PFSK-1 (cell line): ENCODE data around the gene PUDP.

Experiments used
- FOXP2 ChIP-seq: optimal IDR thresholded peaks from 2 replicates; pipeline ENCODE3; 2011; ENCODE audit warnings: borderline replicate concordance, control low read depth, inconsistent platforms; ENCODE audit not compliant: insufficient read depth; ENCODE audit errors: extremely low read length, extremely low read depth
- POLR2AphosphoS5 ChIP-seq: IDR thresholded peaks from 2 replicates; pipeline ENCODE4 v1.6.1; 2012; ENCODE audit warnings: low read depth, mild to moderate bottlenecking, control low read depth, low read length, moderate library complexity
- SIN3A ChIP-seq: IDR thresholded peaks from 2 replicates; pipeline ENCODE4 v1.6.1; 2012; ENCODE audit warnings: mild to moderate bottlenecking, low read length, moderate library complexity, borderline replicate concordance; ENCODE audit not compliant: insufficient read depth
- TAF1 ChIP-seq: IDR thresholded peaks from 2 replicates; pipeline ENCODE4 v1.6.1; 2012; ENCODE audit warnings: low read length, control low read depth, borderline replicate concordance; ENCODE audit not compliant: insufficient read depth
- TF ChIP-seq, protein P1 (sequence below), 2 experiments: IDR thresholded peaks; 2 replicates each; pipeline versions ENCODE4 v1.6.1 to v1.8.0; 2011 to 2012; ENCODE audit warnings: low read depth in 2 of 2, low read length in 2 of 2, control low read depth in 1 of 2, inconsistent platforms in 1 of 2, mild to moderate bottlenecking in 1 of 2, moderate library complexity in 1 of 2; ENCODE audit not compliant: insufficient read depth in 1 of 2

Gene PUDP

DNA sequence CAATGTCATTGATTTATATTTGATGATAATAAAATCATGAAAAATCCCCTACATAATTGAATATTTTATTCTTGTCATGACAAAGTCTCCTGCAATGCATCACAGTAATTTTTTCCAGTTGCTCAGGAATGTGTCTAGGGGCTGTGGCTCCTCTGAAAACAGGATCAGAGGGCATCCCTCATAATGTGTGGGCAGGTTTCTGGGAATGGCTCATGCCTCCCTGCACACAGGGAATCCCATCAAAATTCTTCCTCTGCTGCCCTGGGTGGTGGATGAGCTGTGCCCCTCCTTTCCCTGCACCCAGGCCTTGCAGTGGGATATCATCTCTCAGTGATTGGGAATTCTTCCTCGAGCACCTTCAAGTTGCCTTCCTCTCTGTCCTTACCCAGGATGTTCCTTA is 20.4 kb upstream of the PUDP start:
- no peak for TF ChIP-seq TAF1
- no peak for TF ChIP-seq SIN3A
- no peak for TF ChIP-seq POLR2AphosphoS5
- no peak for TF ChIP-seq FOXP2
- TF ChIP-seq, protein P1, sequence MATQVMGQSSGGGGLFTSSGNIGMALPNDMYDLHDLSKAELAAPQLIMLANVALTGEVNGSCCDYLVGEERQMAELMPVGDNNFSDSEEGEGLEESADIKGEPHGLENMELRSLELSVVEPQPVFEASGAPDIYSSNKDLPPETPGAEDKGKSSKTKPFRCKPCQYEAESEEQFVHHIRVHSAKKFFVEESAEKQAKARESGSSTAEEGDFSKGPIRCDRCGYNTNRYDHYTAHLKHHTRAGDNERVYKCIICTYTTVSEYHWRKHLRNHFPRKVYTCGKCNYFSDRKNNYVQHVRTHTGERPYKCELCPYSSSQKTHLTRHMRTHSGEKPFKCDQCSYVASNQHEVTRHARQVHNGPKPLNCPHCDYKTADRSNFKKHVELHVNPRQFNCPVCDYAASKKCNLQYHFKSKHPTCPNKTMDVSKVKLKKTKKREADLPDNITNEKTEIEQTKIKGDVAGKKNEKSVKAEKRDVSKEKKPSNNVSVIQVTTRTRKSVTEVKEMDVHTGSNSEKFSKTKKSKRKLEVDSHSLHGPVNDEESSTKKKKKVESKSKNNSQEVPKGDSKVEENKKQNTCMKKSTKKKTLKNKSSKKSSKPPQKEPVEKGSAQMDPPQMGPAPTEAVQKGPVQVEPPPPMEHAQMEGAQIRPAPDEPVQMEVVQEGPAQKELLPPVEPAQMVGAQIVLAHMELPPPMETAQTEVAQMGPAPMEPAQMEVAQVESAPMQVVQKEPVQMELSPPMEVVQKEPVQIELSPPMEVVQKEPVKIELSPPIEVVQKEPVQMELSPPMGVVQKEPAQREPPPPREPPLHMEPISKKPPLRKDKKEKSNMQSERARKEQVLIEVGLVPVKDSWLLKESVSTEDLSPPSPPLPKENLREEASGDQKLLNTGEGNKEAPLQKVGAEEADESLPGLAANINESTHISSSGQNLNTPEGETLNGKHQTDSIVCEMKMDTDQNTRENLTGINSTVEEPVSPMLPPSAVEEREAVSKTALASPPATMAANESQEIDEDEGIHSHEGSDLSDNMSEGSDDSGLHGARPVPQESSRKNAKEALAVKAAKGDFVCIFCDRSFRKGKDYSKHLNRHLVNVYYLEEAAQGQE (IDR thresholded peaks at IDR 0.05; ENCODE audit: insufficient read depth in 1 of 2, low read depth in 2 of 2, low read length in 2 of 2), result no peak

DNA sequence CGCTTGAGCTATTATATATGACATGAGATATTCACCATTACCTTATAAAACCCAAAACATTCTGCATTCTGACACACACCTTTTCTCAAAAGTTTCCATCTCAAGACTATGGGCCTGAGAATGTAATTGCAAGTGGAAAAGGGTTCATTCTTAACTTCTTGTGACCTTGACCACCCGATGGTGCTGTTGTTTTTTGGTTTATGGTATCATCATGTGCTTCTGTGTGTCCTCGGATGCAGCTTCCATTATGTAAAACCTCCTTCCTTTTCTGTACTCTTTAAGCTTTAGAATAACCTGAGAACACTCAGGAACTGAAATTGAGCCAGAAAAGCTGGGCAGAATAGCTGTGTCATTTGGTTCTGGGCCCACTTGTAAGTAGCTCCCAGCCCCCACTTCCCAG is 16.2 kb upstream of the PUDP start:
- TF ChIP-seq TAF1, result no peak
- TF ChIP-seq, protein P1 (IDR thresholded peaks at IDR 0.05; ENCODE audit: insufficient read depth in 1 of 2, low read depth in 2 of 2, low read length in 2 of 2), result no peak
- TF ChIP-seq FOXP2, result no peak
- no peak for TF ChIP-seq POLR2AphosphoS5
- TF ChIP-seq SIN3A, result no peak

DNA sequence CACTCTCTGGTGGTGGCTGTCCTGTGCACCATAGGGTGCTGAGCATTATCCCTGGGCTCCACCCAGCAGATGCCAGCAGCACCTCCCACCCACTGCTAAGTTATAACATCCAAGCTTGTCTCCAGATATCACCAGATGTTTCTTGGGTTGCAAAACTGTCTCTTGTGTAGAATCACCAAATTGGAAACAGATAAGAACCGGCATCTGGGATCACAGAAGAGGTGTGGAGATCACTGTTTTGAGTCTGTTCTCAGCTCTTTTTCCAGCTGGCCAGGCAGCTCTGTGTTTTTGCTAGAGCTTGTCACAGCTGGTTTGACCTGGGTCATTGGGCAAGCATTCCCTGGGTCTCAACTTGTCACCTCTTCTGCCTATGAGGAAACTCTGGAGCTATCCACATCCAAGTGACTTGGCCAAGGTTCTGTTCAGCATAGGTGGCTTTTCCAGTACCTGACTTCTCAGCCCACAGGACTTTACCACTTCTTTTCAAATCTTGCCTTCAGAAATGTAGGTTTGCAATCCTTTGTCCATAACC is 15.3 kb upstream of the PUDP start:
- TF ChIP-seq, protein P1 (IDR thresholded peaks at IDR 0.05; ENCODE audit: insufficient read depth in 1 of 2, low read depth in 2 of 2, low read length in 2 of 2), result no peak
- TF ChIP-seq FOXP2 (no peak), SIN3A (no peak), TAF1 (no peak)

DNA sequence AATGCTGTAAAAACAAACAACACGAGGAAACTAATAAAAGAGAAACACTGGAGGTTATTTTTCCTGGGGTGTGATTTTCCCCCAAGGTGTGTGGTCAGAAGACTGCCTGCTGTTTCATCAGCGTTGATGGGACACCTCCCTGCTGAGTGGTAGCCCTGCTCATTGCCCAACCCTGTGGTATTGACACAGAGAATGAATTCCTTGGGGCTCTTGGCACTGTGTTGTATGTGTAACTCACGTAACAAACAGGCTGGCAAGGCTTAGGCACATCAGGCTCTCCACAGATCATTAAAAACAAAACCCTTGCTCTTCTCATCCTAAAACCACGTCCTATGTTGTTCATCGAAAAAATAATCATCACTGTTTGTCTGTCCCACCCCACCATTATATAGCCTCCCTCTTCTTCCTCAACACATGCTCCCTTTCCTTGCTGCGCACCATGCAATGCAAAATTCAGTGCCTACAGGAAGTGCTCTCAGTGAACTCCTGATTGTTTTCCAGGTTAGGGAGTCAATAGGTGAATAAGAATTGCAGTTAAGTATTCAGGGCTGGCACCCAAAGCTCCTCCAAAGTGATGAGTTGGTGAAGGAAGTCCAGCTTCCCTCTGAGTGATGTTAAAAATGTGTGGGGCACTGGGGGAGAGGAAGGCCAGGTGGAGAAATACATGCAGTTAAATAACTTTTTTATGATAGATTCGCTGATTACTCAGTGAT is 11.4 kb upstream of the PUDP start:
- TF ChIP-seq, protein P1 (IDR thresholded peaks at IDR 0.05; ENCODE audit: insufficient read depth in 1 of 2, low read depth in 2 of 2, low read length in 2 of 2), result no peak
- TF ChIP-seq TAF1 (no peak), FOXP2 (no peak), POLR2AphosphoS5 (no peak), SIN3A (no peak)

DNA sequence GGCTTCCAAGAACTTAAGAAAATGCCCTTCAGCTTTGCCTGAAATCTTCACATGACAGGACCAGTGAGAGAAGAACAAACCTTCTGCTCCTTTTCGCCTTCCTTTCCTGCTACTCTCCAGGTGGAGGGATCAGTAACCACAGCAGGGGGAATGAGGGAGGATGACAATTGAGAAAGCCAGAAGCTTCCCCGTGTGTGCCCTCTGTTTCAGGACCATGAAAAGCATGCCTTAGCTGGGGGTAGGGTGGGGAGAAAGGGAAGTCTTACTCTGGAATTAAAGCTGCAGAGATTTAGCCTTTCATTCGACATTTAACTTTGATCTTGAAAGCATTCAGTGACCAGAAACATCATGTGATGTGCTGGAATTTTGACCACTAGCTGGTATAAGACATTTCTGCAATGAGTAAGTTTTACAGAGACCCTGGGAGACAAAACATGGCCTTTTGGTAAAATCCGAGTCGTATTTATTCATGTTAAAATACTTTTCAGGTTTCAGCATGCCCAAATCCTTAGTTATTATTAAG is 10.6 kb upstream of the PUDP start:
- no peak for TF ChIP-seq SIN3A
- TF ChIP-seq, protein P1 (IDR thresholded peaks at IDR 0.05; ENCODE audit: insufficient read depth in 1 of 2, low read depth in 2 of 2, low read length in 2 of 2), result 0 out of 4 replicates have a peak, but pooled peaks of 1 of the 2 experiments have one; percentile 41
